Common myeloid progenitor, CD34-positive (primary cell): Measurements from ENCODE around the gene PSMG4.

Experiments
- CTCF ChIA-PET: fragments of 350-600 bp; sonication (Branson Sonifier 250); formaldehyde crosslinking; loops from one replicate; lab custom pipeline; 2021; ENCODE audit warnings: antibody characterized with exemption; lab: Charles Lee
- POLR2A ChIA-PET: fragments of 350-600 bp; sonication (Branson Sonifier 250); formaldehyde crosslinking; loops from one replicate; lab custom pipeline; 2021; ENCODE audit warnings: antibody characterized with exemption; lab: Charles Lee
- DNase-seq, 3 donors: peaks; one replicate each; pipeline versions ENCODE4 v3.0.0 to v3.0.0-alpha.2; 2013
- H3K27ac ChIP-seq, 2 experiments: 1 replicate in 1 of 2; 2 replicates in 1 of 2; pipeline ENCODE4 v1.7.0; 2013; ENCODE audit warnings: inconsistent platforms in 2 of 2, low read length in 2 of 2, mild to moderate bottlenecking in 2 of 2, low read depth in 1 of 2, moderate library complexity in 1 of 2; ENCODE audit not compliant: severe bottlenecking in 2 of 2, insufficient read depth in 1 of 2, poor library complexity in 1 of 2
- H3K27me3 ChIP-seq, 5 experiments: replicated peaks in 2 of 5; 1 replicate in 3 of 5; 2 replicates in 2 of 5; pipeline versions ENCODE4 v1.6.1 to v1.7.0; 2013; ENCODE audit warnings: low read length in 4 of 5, mild to moderate bottlenecking in 2 of 5, moderate library complexity in 2 of 5, inconsistent platforms in 1 of 5; ENCODE audit not compliant: insufficient read depth in 5 of 5, control insufficient read depth in 4 of 5
- H3K36me3 ChIP-seq, 4 experiments: 1 replicate in 2 of 4; 2 replicates in 2 of 4; pipeline versions ENCODE4 v1.6.1 to v1.7.0; 2013; ENCODE audit warnings: low read length in 3 of 4, control low read depth in 1 of 4, mild to moderate bottlenecking in 1 of 4; ENCODE audit not compliant: control insufficient read depth in 4 of 4, insufficient read depth in 4 of 4
- H3K4me1 ChIP-seq, 4 experiments: 1 replicate in 3 of 4; 2 replicates in 1 of 4; pipeline versions ENCODE4 v1.6.1 to v1.7.1; 2013; ENCODE audit warnings: low read length in 3 of 4, mild to moderate bottlenecking in 3 of 4, control low read depth in 1 of 4, inconsistent platforms in 1 of 4, moderate library complexity in 1 of 4; ENCODE audit not compliant: control insufficient read depth in 4 of 4, insufficient read depth in 4 of 4; ENCODE audit errors: control extremely low read depth in 1 of 4
- H3K4me3 ChIP-seq, 7 experiments: 1 replicate in 4 of 7; 2 replicates in 3 of 7; pipeline versions ENCODE4 v1.5.1 to v1.7.0; 2013; ENCODE audit warnings: mild to moderate bottlenecking in 7 of 7, low read length in 6 of 7, moderate library complexity in 6 of 7, inconsistent platforms in 2 of 7, low read depth in 2 of 7, control low read depth in 1 of 7; ENCODE audit not compliant: insufficient read depth in 4 of 7, control insufficient read depth in 1 of 7; ENCODE audit errors: extremely low read depth in 1 of 7
- H3K9me3 ChIP-seq, 5 experiments: 1 replicate in 4 of 5; 2 replicates in 1 of 5; pipeline versions ENCODE4 v1.6.1 to v1.7.1; 2013; ENCODE audit warnings: low read length in 4 of 5, mild to moderate bottlenecking in 2 of 5, inconsistent platforms in 1 of 5, low read depth in 1 of 5, moderate library complexity in 1 of 5; ENCODE audit not compliant: control insufficient read depth in 4 of 5, insufficient read depth in 2 of 5; ENCODE audit errors: control extremely low read depth in 1 of 5
- WGBS: methylation state at CpG from one replicate; pipeline ENCODE4 v1.1.5; 2013; ENCODE audit not compliant: insufficient coverage; 5-methylcytosine and 5-hydroxymethylcytosine counted together

Gene PSMG4

DNA sequence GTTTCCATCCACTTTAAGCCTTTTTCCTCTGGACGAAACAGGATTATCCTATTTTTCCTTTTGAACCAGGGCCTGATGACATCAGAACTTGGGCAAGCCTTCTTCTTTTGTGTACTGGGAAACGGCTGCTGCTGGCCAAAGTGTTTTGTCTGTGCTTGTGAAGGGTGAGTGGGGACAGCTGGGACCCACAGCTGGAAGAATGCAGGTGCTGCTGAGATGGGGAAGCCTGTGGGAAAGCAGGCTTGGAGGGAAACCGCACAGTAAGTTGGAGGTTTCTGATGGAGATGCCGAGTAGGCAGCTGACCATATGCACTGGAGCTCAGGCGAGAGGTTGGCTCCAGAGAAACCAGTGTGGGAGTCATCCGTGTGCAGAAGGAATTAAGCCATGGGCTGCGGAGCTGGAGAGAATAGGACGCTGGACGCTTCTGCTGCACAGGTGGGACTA, 8.5 kb upstream of the PSMG4 start:
- no peak for DNase-seq
- ChIA-PET POLR2A (no interaction called here), CTCF (interaction anchor here (1.0 to 3.6 kb wide), 5 partner anchors 13 to 123 kb away, joined by 3 to 31 read pairs (median 14); no protein-coding TSS in a partner anchor)
- Histone ChIP-seq H3K27ac (no peak overlapping the region), H3K4me3 (no peak overlapping the region), H3K9me3 (no peaks in the 10 kb centered on the region), H3K27me3 (peaks cover 0 to 35% (median 17%) of the 10 kb centered on the region in 5 experiments), H3K4me1 (peaks cover 0 to 7% (median 1%) of the 10 kb centered on the region in 4 experiments), H3K36me3 (no peaks in the 10 kb centered on the region)
- WGBS, result 97% methylated on average over 8 of the region's 9 CpGs

DNA sequence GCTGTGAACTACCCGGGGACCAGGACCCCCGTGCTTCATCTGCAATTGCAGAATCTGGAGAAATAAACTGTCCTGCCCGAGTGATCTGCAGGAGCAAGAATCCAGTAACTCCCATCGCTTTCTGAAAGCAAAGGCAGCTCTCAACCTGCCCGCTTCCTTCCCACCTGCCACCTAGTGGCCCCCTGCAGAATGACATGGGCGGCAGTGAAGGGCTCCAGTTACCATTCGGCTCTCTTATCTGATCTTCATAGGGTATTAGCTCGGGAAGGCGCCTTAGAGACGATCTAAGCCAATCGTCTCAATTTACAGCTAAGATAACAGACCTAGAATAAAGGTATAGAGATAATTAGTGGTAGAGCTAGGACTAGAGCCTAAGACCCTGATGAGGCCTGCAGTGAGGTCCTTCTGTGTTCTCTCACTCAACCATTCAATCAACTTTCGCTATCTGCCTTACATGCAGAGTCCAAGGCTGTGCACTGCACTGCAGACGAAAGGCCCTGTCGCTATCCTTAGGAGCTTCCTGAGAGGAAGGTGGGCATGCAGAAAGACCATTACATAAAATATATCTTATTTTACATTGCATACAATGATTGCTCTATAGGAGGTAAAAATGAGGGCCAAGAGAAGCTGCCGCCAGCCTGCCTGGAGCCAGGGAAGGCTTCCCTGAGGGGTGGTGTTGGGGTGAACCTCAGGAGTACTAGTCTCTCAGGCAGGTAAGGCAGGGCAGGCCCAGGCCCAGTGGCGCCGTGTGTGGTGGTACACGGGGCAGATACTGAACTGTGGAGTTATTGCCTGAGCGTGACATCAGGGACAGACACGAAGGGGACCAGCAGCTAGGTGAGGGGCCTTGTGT, 7.1 kb upstream of the PSMG4 start:
- H3K4me3 ChIP-seq, result peak overlapping the region in 1 of 7 experiments; percentile 9
- WGBS, result 51% methylated on average over 11 of the region's 20 CpGs
- peaks cover 0 to 7% (median 1%) of the 10 kb centered on the region in 4 experiments for H3K4me1 ChIP-seq
- H3K9me3 ChIP-seq, result no peaks in the 10 kb centered on the region
- CTCF ChIA-PET, result interaction anchor here (0.6 to 3.6 kb wide), 25 partner anchors 9 to 757 kb away, joined by 3 to 31 read pairs (median 4); partner anchors contain the start of gene NQO2
- peak; percentile 78 to 79 (median 79) for DNase-seq
- no peak overlapping the region for H3K27ac ChIP-seq
- POLR2A ChIA-PET, result interaction anchor here (0.6 kb wide), 1 partner anchor 250 kb away, joined by 3 read pairs; no protein-coding TSS in a partner anchor
- H3K36me3 ChIP-seq, result no peaks in the 10 kb centered on the region
- peaks cover 0 to 34% (median 17%) of the 10 kb centered on the region in 5 experiments for H3K27me3 ChIP-seq

DNA sequence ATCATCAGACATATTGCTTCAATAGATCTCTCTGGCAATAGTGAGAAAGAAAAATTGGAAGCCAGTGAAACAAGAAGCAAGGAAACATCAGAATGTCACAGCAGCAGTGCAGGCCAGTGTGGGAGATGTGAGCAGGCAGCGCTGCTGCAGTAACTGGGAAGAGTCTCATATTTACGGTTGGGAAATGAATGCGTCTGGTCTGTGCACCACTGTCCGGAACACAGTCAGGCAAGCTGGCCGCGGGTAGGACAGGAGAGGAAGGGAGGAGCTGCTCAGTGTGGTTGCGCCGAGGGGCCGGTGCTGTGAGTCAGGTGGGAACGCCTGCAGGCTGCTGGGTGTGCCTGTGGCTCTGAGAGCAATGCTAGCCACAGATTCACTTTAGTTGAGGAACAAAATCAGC, 6.4 kb upstream of the PSMG4 start:
- Histone ChIP-seq H3K27ac (no peak overlapping the region), H3K9me3 (no peaks in the 10 kb centered on the region), H3K36me3 (no peaks in the 10 kb centered on the region), H3K4me1 (peaks cover 0 to 7% (median 1%) of the 10 kb centered on the region in 4 experiments), H3K4me3 (no peak overlapping the region), H3K27me3 (peaks cover 0 to 29% (median 17%) of the 10 kb centered on the region in 5 experiments)
- no peak for DNase-seq
- WGBS, result 95% methylated on average over 10 of the region's 10 CpGs
- POLR2A ChIA-PET, result no interaction called here
- CTCF ChIA-PET, result interaction anchor here (0.8 to 3.6 kb wide), 16 partner anchors 9 to 493 kb away, joined by 3 to 31 read pairs (median 4); no protein-coding TSS in a partner anchor

- ChIA-PET POLR2A (no interaction called here), CTCF (interaction anchor here (1.5 to 2.3 kb wide), 5 partner anchors 83 to 133 kb away, joined by 5 to 14 read pairs (median 7); partner anchors contain the start of gene TUBB2A)
- no peak overlapping the region for H3K4me3 ChIP-seq
- WGBS, result 95% methylated on average over 17 of the region's 22 CpGs
- peaks cover 0 to 4% (median 1%) of the 10 kb centered on the region in 4 experiments for H3K4me1 ChIP-seq
- H3K9me3 ChIP-seq, result no peaks in the 10 kb centered on the region
- no peak overlapping the region for H3K27ac ChIP-seq
- peaks cover 0 to 23% (median 16%) of the 10 kb centered on the region in 5 experiments for H3K27me3 ChIP-seq
- no peak for DNase-seq
- no peaks in the 10 kb centered on the region for H3K36me3 ChIP-seq
Observed at GRCh38 chr6:3252861-3253596, 5.7 kb upstream of the PSMG4 start.

DNA sequence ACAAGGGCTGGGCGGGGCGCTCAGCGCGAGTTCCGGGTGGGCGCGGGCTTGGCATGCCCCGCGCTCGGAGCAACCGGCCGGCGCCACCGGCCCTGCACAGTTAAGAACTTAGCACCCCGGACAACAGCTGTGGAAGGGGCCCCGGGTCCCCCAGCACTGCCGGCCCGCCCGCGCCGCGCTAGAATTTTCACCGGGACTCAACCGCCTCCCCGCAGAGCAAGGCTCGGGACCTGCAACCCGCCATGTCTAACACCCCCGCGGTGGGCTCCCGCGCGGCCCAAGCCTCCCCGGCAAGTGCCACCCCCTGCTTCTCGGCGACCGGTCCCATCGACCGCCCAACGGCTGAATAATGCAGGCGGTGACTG, 5.2 kb upstream of the PSMG4 start:
- Histone ChIP-seq H3K4me1 (peaks cover 0 to 8% (median 6%) of the 10 kb centered on the region in 4 experiments), H3K36me3 (no peaks in the 10 kb centered on the region), H3K4me3 (no peak overlapping the region), H3K27me3 (peaks cover 0 to 18% (median 10%) of the 10 kb centered on the region in 5 experiments), H3K27ac (no peak overlapping the region), H3K9me3 (no peaks in the 10 kb centered on the region)
- WGBS, result 96% methylated on average over 30 of the region's 40 CpGs
- CTCF ChIA-PET, result interaction anchor here (1.7 to 1.9 kb wide), 2 partner anchors 96 to 134 kb away, joined by 5 to 7 read pairs; partner anchors contain the start of gene TUBB2A
- DNase-seq, result no peak
- POLR2A ChIA-PET, result no interaction called here

DNA sequence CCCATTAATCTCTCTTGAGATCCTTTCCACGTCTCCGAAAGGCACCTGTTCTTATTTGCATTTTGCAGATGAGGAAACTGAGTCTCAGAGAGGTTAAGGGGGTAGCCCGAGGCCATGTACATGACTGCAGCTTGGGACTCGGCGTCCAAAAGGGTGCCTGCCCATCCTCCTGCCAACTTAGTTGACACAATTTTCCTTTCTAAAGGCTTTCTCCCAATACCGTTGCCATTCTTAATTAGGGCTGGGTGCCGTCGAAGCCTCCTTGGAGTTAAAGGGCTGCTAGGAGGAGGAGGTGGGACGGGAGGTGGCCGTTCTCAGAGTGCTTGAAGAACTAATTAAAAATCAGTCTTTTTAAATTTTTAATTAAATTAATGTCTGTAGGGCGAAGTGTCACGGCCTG, 546 bp upstream of the PSMG4 start:
- no peak for DNase-seq
- 80% methylated on average over 6 of the region's 12 CpGs for WGBS
- POLR2A ChIA-PET, result no interaction called here
- peaks cover 0 to 10% (median 4%) of the 10 kb centered on the region in 5 experiments for H3K27me3 ChIP-seq
- H3K4me1 ChIP-seq, result peaks cover 2 to 29% (median 22%) of the 10 kb centered on the region in 4 experiments
- H3K9me3 ChIP-seq, result no peaks in the 10 kb centered on the region
- CTCF ChIA-PET, result no interaction called here
- peak overlapping the region; percentile 16 to 89 (median 85) for H3K4me3 ChIP-seq
- H3K27ac ChIP-seq, result no peak overlapping the region
- H3K36me3 ChIP-seq, result peaks cover 0 to 12% (median 1%) of the 10 kb centered on the region in 4 experiments
